ENCODE results near the gene PLA2G2F.

DNA sequence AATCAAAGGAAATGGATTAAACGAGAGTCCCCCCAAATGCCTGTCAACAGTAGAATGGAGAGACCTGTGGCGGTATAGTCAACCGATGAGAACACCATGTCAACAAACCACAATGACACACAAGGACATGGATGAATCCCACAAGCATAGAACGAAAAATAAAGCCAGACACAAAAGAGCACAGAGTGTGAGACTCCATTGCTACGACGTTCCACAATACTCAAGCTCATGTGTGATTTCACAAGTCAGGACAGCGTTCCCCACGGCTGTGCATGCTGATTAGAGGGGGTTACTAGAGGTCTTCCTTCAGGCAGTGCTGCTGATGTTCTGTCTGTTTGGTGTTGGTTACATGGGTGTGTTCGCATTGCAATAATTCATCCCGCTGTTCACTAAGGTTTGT, 14.0 kb upstream of the PLA2G2F start:
- no peak for TF ChIP-seq POLR2AphosphoS5 (IDR thresholded peaks at IDR 0.05; ENCODE audit: low read depth, low read length)
- no peak for TF ChIP-seq CHD2 (IDR thresholded peaks at IDR 0.05; ENCODE audit: low read depth, low read length)
- TF ChIP-seq FIP1L1 (IDR thresholded peaks at IDR 0.05; ENCODE audit: borderline replicate concordance, insufficient read depth, low read depth, low read length), result no peak
- TF ChIP-seq SNAPC4 (CRISPR knock-in tag; IDR thresholded peaks at IDR 0.05), result no peak
- TF ChIP-seq GABPA (IDR thresholded peaks at IDR 0.05; ENCODE audit: low read depth, low read length), result no peak
- TF ChIP-seq GABPA (CRISPR knock-in tag; IDR thresholded peaks at IDR 0.05; ENCODE audit: low read depth), result no peak
- no peak for TF ChIP-seq CEBPB (IDR thresholded peaks at IDR 0.05; ENCODE audit: borderline replicate concordance, low read depth, low read length)
- TF ChIP-seq CBX1 (IDR thresholded peaks at IDR 0.05; ENCODE audit: low read depth), result no peak
